ENCODE data around the gene CYP4F2.

Gene CYP4F2

GRCh38 chr19:15897738-15898276 is at the start of gene CYP4F2:
TSS of gene CYP4F2 (minus strand) at chr19:15898074. CDS start at chr19:15897611, 463 bp downstream.
- Histone ChIP-seq H3K9me3 (ENCODE audit: control insufficient read depth, low read length) (no peaks in the 10 kb centered on the region), H3K4me1 (no peaks in the 10 kb centered on the region), H3K4me2 (ENCODE audit: low read length) (no peak within 1 kb of the TSS), H2AFZ (no peak within 1 kb of the TSS), H3K27me3 (ENCODE audit: control insufficient read depth, insufficient read depth, low read length) (no peaks in the 10 kb centered on the region), H3K36me3 (ENCODE audit: control insufficient read depth, insufficient read depth, low read length) (no peaks in the 10 kb centered on the region), H3K4me3 (ENCODE audit: low read depth, low read length) (no peak within 1 kb of the TSS), H3K27ac (no peak within 1 kb of the TSS), H3K79me2 (no peaks in the 10 kb centered on the region), H3K9ac (no peak within 1 kb of the TSS)
- no peak for TF ChIP-seq CTCF (IDR thresholded peaks at IDR 0.05)

GRCh38 chr19:15945301-15945700 is 47.4 kb upstream of the CYP4F2 start:
- Histone ChIP-seq H3K9ac (no peak overlapping the region), H3K27me3 (ENCODE audit: control insufficient read depth, insufficient read depth, low read length) (no peaks in the 10 kb centered on the region), H3K36me3 (ENCODE audit: control insufficient read depth, insufficient read depth, low read length) (no peaks in the 10 kb centered on the region), H3K4me3 (ENCODE audit: low read depth, low read length) (no peak overlapping the region), H3K4me2 (ENCODE audit: low read length) (no peak overlapping the region), H3K9me3 (ENCODE audit: control insufficient read depth, low read length) (peaks cover 5% of the 10 kb centered on the region), H2AFZ (no peak overlapping the region), H3K79me2 (no peaks in the 10 kb centered on the region), H3K4me1 (no peaks in the 10 kb centered on the region), H3K27ac (no peak overlapping the region)
- no peak for TF ChIP-seq CTCF (IDR thresholded peaks at IDR 0.05)

GRCh38 chr19:15944401-15944800 is 46.5 kb upstream of the CYP4F2 start:
- H3K27me3 ChIP-seq (ENCODE audit: control insufficient read depth, insufficient read depth, low read length) = no peaks in the 10 kb centered on the region
- no peaks in the 10 kb centered on the region for H3K79me2 ChIP-seq
- no peak for TF ChIP-seq CTCF (IDR thresholded peaks at IDR 0.05)
- no peak overlapping the region for H2AFZ ChIP-seq
- H3K4me2 ChIP-seq (ENCODE audit: low read length) = no peak overlapping the region
- H3K27ac ChIP-seq = no peak overlapping the region
- H3K9me3 ChIP-seq (ENCODE audit: control insufficient read depth, low read length) = peaks cover 5% of the 10 kb centered on the region
- no peaks in the 10 kb centered on the region for H3K4me1 ChIP-seq
- no peak overlapping the region for H3K4me3 ChIP-seq (ENCODE audit: low read depth, low read length)
- H3K36me3 ChIP-seq (ENCODE audit: control insufficient read depth, insufficient read depth, low read length) = no peaks in the 10 kb centered on the region
- no peak overlapping the region for H3K9ac ChIP-seq

GRCh38 chr19:15937771-15938170 is 39.9 kb upstream of the CYP4F2 start:
- peaks cover 4% of the 10 kb centered on the region for H3K4me1 ChIP-seq
- no peak overlapping the region for H2AFZ ChIP-seq
- no peak overlapping the region for H3K4me2 ChIP-seq (ENCODE audit: low read length)
- no peaks in the 10 kb centered on the region for H3K36me3 ChIP-seq (ENCODE audit: control insufficient read depth, insufficient read depth, low read length)
- H3K79me2 ChIP-seq = no peaks in the 10 kb centered on the region
- no peak overlapping the region for H3K9ac ChIP-seq
- H3K9me3 ChIP-seq (ENCODE audit: control insufficient read depth, low read length) = no peaks in the 10 kb centered on the region
- H3K27ac ChIP-seq = no peak overlapping the region
- TF ChIP-seq CTCF (IDR thresholded peaks at IDR 0.05) = no peak
- H3K27me3 ChIP-seq (ENCODE audit: control insufficient read depth, insufficient read depth, low read length) = no peaks in the 10 kb centered on the region
- H3K4me3 ChIP-seq (ENCODE audit: low read depth, low read length) = no peak overlapping the region

GRCh38 chr19:15936950-15937349 is 39.1 kb upstream of the CYP4F2 start:
- no peaks in the 10 kb centered on the region for H3K36me3 ChIP-seq (ENCODE audit: control insufficient read depth, insufficient read depth, low read length)
- no peaks in the 10 kb centered on the region for H3K79me2 ChIP-seq
- no peaks in the 10 kb centered on the region for H3K27me3 ChIP-seq (ENCODE audit: control insufficient read depth, insufficient read depth, low read length)
- peaks cover 4% of the 10 kb centered on the region for H3K4me1 ChIP-seq
- no peaks in the 10 kb centered on the region for H3K9me3 ChIP-seq (ENCODE audit: control insufficient read depth, low read length)
- no peak overlapping the region for H3K4me2 ChIP-seq (ENCODE audit: low read length)
- no peak overlapping the region for H3K4me3 ChIP-seq (ENCODE audit: low read depth, low read length)
- no peak overlapping the region for H2AFZ ChIP-seq
- H3K27ac ChIP-seq = no peak overlapping the region
- H3K9ac ChIP-seq = no peak overlapping the region
- TF ChIP-seq CTCF (IDR thresholded peaks at IDR 0.05) = no peak
